NCI-H2081 treated with DMSO at 0.1 percent for 48 hours (cell line): ENCODE results near the gene RGL1.
A peak's percentile ranks its signal among the peaks of the same experiment; 100 is the strongest.

Source experiments
- DNase-seq: peaks from one replicate; lab custom pipeline; 2025; lab: John Stamatoyannopoulos, UW

Gene RGL1

DNA sequence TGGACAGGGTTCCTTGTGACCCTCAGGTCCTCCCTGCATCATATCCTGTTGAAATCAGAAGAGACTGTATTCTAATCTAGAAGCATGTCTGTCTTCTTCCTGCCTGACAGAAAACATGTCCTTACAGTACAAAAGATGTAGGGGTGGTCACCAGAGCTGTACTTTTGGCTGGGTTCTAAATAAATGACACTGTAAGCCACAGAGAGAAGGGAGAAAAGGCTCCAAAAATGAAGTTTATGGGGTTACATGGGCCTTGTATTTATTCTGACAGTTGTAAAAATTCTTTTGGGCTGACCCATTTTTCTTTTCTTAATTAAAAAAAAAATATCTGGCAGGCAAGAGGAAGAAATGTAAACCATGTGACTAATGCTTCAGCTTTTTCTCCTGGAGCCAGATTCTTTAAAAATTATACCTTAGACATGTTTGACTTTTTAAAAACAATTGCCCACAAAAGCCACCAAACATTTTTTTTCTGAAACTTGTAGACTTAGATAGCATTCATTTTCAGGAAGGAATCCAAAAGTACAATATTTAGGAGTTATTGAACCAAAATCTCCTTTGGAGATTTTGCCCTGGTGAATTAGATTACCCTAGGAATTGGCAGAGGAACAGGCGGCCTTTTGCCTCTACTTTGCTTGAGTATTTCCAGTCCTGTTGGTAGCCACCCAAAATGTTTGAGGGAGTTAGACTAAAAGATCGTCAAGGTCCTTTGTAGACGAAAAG, 17.1 kb downstream of the RGL1 start:
- DNase-seq, result no peak

DNA sequence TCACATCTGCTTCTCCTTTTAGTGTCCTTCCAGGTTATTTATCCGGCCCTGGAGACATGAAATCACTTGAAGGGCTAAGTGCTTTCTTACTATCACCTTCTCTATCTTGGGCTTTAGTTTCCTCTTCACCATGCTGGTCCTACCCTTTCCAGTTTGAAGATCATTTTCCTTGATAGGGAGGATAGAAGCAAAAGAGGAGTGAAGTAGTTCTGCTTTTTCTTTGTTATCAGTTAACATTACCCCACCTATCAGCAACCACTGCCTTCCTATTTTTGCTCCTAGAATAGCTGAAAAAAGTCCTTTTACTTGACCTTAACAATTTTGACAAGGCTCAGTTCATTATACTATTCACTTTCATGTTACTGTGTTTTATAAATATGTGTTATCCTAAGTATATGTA, 19.4 kb downstream of the RGL1 start:
- no peak for DNase-seq

DNA sequence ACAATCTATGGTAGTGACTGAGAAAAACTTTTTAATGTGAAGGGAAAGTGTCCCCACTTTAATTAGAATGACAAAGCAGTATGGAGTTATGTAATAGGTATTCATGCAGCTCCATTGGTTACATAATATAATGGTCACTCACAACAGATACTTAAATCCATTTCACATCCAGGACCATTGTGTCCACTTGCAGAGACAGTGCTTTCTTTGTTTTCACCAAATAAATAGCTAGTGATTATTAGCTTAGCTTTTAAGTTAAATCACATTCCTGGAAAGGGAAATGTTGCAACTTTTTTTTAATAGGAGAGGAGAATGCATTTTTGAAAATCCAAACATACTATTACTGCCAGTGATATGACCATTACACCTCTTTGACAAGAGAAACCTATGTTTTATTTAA, 22.9 kb downstream of the RGL1 start:
- DNase-seq, result no peak

DNA sequence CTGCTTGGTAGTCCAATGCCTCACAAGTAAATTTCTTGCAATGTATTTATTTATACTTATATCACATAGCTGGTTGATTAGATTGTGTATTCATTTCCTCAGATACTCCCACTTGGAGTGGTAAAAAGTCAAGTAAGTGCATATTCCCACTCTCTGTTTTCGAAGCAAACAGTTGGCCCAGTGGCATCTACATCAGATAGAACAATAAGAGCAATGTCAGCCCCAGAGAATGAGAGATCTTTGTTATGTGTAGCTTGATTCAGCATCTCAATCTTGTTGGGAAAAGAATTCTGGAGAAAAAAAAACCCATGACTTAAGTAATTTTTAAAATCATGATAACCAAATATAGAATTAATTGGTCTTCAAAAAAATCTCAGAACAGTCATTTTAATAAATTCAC, 25.5 kb downstream of the RGL1 start:
- DNase-seq, result no peak

DNA sequence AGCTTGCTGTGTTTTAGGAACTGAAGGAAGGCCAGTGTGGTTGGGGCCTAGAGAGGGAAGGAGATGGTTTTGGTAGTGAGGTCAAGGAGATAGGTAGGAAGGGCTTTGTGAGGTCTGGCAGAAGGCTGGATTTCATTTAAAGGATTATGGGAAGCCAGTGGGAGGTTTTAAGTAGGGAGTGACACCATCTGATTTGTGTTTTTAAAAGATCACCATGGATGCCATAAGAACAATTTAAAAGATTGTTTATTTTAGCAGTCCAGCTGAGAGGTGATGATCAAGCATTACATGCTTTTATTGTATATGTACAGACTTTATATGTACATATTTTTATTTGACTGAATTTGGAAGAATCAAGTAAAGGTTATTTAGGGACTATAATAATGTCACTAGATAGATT, 26.4 kb downstream of the RGL1 start:
- no peak for DNase-seq

DNA sequence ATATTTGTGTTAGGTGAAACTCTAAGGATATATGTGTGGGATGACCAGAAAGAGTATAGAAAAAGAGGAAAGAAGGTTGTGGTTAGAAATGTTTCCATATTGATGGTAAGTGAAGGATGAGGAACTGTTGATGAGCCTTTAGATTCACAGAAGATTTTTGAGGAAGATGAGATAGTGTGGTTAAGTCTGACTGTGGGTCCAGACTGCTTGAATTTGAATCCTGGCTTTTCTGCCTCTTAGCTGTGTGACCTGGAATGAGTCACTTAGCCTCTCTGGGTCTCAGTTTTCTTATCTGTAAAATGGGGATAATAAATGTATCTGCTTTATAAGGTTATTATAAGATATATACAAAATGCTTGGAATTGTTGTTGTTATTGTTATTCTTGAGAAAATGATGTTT, 27.5 kb downstream of the RGL1 start:
- no peak for DNase-seq

DNA sequence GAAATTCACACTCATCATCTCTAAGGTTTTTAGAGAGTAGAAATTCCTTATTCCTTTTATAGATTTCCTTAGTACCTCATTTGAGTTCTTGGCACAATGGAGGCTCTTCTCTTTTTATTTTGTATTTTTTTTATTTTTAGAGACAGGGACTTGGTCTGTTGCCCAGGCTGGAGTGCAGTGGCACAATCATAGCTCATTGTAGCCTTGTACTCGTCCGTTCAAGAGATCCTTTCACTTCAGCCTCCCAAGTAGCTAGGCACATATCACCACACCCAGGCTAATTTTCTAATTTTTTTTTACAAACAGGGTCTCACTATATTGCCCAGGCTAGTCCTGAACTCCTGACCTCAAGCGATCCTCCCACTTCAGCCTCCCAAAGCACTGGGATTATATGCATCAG, 29.6 kb downstream of the RGL1 start:
- DNase-seq, result no peak

DNA sequence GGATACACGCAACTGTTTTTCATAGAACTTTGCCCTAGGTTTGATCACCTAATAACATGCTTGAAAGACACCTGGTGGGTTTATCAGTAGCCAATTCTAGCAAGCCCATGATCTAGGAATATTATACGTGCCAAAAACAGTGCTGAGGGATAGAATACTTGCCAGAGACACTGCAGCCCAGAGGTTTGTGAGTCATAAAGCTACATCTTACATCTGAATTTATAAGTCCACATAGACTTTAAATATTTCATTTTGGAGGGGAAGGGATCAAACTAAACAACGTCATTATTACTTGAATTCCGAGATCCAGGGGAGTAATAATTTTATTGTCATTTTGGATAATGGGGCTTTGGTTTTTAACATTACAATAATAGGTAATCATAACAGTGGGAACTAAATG, 31.7 kb downstream of the RGL1 start:
- no peak for DNase-seq

DNA sequence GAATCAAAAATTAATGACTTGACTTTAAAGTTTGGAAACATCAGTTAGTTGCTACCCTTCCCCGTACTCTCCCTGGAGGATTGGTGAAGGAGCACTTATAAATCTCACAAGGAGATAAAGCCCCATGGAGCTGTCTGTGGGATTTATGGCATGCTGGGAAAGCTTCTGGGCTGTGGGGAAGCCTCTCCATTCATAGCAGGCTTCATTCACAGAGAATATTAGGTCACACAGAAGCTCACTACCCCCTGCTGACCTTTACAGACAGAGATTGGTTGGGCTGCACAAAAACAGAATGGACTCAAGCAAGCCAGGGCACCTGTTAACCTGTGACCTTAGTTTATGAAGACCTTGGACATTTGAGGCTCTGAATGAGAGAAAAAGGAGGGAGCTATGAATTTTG, 32.1 kb downstream of the RGL1 start:
- DNase-seq, result no peak

DNA sequence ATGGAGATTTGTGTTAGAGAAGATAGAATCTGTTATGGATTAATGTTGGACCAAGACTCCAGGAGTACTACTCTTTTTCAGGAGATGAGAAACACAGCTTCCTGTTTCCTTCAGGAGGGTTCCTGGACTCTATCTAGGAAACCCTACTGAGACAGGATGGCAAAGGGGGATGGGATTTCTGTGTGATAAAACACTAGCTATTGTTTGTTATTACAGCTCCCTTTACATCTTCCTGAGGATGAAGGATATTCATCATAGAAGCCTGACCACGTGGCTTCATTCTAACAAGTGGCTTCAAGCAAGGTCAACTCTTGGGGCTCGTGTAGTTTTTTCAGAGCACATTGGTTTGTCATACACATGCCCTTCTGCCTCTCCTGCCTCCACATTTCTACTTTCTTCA, 33.3 kb downstream of the RGL1 start:
- DNase-seq, result no peak

DNA sequence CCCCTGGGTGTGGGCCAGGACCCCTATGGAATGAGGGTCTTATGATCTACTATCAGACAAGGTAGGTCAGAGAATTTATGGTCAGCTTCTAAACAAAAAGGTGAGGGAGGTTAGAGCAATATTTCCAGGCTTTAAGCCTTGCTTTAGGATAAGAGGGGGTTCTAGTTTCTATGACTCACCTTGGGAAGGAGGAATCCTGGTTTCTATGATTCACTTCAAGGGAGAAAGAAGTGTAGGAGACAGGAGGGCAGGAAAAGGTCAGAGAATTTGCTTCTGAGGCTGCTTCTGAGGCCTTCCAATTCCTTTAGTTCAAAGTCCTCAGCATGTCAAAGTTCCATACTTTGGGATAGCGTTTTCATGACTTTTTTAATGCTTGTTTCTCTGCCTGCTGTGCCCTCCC, 35.2 kb downstream of the RGL1 start:
- DNase-seq, result no peak

DNA sequence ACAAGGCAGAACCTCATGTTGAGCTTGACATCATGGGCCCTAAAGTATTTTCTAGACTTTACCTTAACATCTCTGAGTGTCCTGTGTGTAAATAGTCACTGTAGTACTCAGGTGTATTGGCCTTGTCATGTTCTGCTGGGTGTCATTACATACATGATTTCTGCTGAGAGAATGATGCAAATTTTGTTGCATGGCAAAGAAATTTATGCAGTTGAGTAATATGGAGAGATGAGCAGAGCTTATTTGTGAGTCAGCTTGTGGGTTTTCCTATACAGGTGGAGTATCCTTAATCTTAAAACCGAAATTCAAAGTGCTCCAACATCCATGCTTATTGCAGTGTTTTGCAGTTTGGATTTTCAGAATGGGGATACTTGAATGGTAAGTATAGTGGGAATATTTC, 36.6 kb downstream of the RGL1 start:
- no peak for DNase-seq

DNA sequence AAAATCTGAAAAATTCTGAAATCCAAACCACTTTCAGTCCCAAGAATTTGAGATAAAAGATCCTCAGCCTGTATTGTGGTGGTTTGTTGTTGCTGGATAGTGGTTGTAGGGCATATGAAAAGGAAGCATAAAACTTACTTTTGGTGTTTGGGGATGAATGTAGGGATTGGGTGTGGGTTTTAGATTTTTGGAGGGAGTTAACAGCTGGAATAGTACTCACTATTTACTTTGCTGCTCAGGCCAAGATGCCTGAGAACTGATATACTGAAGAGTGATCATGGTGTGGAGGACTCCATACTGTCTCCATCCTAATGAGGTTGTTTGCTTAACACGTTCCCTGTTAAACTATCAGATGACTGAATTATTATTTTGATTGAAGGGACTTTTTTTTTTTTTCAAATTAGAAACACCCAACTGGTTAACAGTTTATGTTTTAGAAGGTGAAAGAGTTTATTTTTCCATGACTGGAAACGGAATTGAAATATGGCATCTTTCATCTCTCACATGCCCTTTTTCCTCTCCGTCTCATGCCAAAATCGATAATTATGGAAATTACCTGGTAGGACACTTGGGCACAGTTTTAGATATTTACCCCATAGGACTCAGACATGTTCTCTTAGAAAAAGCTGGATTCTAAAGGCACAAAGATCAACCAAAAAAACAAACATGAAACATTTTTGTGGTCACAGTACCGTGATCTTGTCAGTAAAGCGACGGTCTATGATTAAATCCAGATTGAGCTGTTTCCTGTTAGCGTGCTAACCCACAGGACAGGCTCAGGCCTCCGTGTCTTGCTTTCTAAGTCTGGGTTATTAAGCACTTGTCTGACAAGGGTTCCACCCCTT, 37.3 kb downstream of the RGL1 start:
- DNase-seq, result peak; percentile 33

DNA sequence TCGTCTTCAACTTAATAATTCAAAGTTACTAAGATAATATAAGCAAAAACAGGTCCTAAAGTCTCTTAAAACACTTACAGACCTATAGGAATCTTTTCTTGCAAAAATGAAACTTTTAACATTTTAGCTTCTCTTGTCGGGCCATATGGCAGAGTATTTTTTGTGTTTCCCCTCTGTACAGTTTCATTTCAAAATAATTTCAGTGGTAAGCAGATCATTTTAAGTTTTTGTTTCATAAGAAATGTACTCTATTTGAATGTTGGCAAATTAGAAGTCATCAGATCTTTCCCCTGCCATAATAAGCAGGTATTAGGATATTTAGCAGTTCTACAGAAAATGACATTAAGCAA, 37.9 kb downstream of the RGL1 start:
- DNase-seq, result no peak

DNA sequence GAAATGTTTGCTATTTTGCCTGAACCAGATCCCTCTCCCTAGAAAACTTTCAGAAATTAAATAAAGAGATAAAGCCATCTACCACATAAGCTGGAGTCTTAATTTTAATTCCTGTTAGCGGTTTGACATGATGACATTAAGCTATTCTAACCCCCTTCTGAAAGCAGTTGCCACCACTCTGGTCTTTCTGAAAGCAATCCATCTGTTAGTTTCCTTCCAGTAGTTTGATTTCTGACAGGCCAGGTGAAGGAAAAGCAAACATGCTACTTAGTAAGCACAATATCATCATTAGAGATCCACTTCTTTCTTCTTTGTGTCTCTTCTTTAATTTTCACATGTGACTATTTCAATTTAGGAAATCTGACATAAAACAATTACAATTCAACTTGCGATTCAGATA, 39.9 kb downstream of the RGL1 start:
- no peak for DNase-seq

DNA sequence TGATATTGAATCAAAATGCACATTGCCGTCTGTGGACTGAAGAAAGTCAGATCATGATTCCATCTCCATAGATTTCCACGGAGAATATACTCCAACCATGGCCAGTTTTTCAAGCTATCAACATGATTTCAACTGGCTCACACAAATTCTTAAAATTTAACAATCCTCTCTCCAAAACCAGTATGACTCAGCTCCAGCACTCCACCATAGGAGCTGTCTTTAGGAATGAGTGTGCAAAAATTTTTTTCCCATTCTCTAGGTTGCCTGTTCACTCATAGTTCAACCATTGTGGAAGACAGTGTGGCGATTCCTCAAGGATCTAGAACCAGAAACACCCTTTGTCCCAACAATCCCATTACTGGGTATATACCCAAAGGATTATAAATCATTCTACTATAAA, 40.8 kb downstream of the RGL1 start:
- no peak for DNase-seq

DNA sequence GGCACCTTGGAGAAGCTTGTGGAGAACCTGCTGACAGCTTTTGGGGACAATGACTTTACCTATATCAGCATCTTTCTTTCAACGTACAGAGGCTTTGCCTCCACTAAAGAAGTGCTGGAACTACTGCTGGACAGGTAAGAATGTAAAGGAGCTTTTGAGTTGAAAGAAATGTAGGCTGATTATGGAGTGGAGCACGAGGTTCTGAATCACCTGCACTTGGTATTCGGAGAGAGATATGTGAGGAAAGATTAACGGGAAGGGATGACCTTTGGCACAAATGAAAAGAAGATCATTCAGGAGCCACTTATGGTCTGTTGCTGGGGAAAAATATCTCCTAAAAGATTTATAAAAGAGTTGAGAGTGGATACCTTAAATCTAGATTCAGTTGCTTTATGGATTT, 42.7 kb downstream of the RGL1 start:
- no peak for DNase-seq

DNA sequence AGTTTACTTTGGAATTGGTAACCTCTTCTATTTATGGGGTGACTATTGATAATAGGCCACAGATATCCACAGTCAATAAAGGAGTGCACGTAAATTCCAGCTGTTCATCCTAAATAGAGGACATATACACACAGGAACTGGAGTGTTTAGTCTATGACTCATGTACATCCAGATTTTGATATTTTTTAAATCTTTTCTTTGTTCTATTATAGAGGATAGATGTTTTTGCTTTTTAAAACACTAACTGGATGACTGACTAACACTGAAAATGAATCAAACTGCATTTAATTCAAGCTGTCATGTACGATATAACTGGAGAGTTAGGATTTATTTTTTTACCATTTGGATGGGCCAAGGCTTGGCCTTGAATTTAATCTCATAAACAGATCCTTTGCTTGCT, 45.9 kb downstream of the RGL1 start:
- no peak for DNase-seq

DNA sequence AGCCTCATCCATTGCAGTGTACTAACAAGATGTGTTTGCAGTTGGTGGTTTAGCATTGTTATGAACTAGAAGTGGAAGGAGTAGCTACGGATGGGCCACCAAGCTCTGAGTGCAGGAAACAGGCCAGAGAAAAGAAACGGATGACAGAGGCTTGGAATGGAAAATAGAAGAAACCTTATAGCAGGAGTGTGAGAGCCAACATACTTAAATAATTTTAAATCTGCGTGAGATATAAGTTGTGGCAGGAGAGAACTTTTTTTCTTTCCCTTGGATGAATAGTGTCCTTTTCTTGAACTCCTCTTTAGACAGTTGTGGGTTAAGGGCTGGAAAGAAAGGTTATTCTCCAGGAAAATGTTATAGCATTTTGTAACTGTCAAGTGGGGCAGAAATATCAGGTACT, 54.2 kb downstream of the RGL1 start:
- DNase-seq, result no peak

DNA sequence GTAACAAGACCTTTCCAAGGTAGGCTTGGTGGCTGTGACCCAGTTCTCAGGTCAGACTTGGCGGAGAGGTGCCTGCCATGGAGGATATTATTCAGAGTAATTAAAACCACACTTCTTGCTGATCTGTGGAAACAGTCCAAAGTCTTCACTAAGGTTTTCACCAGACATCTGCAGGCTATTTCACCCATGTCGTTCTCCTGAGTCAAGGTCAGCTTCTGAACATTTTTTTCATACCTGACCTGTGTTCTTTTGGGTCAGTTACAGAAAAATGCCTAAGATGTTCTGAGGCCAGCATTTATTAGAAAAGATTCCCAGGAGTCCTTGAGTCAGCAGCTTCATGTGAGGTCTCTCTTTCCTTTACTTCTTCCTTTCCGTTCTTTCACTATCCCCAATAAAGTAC, 54.9 kb downstream of the RGL1 start:
- DNase-seq, result no peak

DNA sequence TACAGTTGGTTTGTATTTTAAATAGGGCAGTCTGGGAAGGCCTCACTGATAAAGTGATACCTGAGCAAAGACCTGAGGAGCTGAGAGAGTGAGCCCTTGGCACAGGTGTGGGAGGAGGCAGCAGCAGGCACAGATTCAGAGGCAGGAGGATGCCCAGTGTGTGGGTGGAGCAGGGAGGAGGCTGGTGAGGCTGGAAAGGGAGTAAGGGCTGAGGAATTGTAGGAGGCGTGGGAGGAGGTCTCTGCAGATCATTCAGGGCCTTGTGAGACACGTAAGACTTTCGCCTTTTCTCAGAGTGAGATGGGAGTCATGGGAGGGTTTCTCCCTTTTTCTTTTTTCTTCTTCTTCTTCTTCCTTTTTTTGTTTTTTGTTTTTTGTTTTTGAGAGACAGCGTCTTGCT, 58.0 kb downstream of the RGL1 start:
- DNase-seq, result no peak

DNA sequence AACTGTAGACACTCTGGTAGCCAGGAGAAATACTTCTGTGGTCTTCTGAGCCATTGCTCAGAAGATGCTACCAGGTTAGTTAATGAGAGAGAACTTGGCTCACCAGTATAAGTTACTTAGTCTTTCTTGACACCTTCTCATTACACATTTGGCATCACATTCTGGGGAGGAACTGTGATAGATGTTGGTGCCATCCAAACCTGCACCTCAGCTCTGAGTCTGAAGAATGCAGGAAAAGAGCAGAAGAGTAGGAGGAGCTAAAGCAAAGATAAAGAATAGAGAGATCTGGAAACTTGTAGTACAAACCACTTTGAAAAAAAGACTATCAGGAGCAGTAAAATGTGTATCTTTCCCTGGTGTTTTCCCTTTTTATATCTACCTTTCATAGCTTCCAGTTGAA, 58.9 kb downstream of the RGL1 start:
- no peak for DNase-seq

DNA sequence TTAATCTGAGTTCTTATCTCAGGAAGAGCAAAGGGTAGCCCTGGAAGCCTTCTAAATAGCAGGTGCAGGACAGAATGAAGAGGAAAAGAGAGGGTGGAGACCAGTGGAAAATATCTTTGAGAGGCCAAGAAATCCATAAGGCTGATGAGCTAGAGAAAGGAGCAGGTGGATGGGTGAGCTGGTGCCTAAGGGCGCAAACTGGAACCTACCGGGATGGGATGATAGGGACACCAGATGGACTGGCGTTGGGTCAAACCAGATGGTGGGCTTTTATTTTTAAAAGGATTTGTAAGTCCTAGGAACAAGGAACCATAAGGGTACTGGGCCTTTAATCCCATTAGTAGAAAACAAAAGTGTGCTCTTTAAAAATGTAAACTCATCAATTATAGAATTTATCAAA, 59.7 kb downstream of the RGL1 start:
- no peak for DNase-seq

DNA sequence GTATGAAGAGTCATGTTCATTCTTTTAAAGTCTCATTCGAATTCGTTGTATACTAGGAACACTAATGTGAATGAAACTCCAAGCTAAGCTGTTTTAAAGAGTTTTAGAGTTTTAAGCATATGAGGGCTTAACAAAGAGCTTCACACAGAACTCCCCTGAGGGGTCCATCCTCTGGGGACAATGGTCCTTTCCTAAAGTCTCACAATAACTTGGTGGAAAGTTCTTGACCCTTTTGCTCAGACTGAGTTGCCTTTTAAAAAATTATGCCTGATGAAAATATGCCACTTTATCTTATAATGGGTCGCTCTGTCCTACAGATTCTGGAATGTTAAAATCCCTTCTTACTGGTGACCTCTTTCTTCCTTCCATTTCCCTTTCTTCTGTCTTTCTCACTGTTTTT, 64.3 kb downstream of the RGL1 start:
- DNase-seq, result no peak
